Activated T-helper 2 cell treated with anti-CD3 and anti-CD28 coated beads, Interferon-gamma antibody, Interleukin-2, Interleukin-4, amounts not matched to agents 10 μg/mL and 5 μg/mL and 100 μg/mL, durations not matched to agents 14 hours and 24 hours and 36 hours (primary cell): ENCODE results near the gene ARHGEF7. TPM values are rescaled to one million over a fixed set of nuclear protein-coding genes. Genes with fewer than 3 reads are reported as not detected.
"Not testable (repeated sequence)": the region's sequence is repeated elsewhere in the genome, so short reads cannot be mapped to it uniquely, and the experiment has no call there.

Experiments
- DNase-seq: peaks from one replicate; pipeline ENCODE4 v3.0.0; 2021; ENCODE audit warnings: low spot score
- H3K27ac Mint-ChIP-seq: one replicate; pipeline ENCODE4 v1.8.0; 2021; ENCODE audit warnings: mixed read lengths
- H3K27me3 Mint-ChIP-seq: one replicate; pipeline ENCODE4 v1.8.0; 2021; ENCODE audit warnings: low read depth, mixed read lengths
- H3K36me3 Mint-ChIP-seq: one replicate; pipeline ENCODE4 v1.8.0; 2021; ENCODE audit warnings: low read depth, mixed read lengths
- H3K4me1 Mint-ChIP-seq: one replicate; pipeline ENCODE4 v1.8.0; 2021; ENCODE audit warnings: low read depth, mixed read lengths
- H3K4me3 Mint-ChIP-seq: one replicate; pipeline ENCODE4 v1.8.0; 2021; ENCODE audit warnings: low read depth, mild to moderate bottlenecking, moderate library complexity, mixed read lengths
- H3K9me3 Mint-ChIP-seq: one replicate; pipeline ENCODE4 v1.8.0; 2021; ENCODE audit warnings: mixed read lengths
- intact Hi-C: fragments of 100-400 bp; cut with micrococcal nuclease; formaldehyde crosslinking; loops from one replicate; pipeline ENCODE4 v1.15.1; 2023
- total RNA-seq: library from RNA; stranded (reverse); gene quantifications from 2 replicates; pipeline ENCODE4 v1.2.3, GENCODE V29; 2022

Gene ARHGEF7
- total RNA-seq, 1 donor from 2014 or later, result 76.0 TPM

DNA sequence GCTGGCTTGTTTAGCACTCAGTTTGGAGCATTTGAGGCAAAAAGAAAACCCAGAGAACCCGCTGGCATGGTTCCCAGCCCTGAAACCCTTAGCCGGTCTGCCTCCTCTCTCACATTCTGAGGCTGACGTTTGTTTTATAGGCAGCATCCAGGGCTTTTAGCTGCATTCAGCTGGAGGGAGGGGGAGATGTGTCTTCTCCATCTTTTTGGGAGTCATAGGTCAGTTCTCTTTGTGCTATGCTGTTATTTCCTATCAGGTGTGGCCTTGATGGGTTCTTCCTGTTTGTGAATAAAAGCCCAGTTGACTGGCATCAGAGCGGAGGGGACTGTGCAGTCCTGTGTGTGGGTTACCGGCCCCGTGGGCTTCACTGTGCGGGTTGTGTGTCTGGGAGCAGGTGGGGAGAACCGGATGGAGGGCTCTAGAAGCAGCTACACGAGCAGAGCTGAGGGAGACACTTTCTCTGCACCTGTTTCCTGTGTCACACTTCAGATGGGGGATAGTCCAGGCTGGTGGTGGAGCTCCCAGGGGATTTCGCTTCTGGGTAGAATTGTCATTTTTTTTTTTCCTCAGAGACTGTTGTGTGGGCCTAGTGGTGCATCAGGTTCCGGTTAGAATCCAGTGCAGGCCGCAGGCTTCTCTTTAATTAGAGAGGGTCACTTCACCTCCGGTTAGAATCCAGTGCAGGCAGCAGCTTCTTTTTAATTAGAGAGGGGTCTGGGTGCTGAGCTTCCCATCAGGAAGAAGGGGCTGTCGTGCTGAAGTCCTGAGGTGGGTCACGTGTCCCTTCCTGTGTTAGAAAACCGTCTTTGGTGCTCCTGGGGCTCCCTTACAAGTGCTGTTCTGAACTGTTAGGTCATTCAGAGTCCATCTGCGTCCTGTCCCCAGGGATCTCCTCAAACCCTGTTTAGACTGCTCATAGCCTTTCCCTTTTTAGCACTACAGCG lies 69.6 kb downstream of the ARHGEF7 start:
- Mint-ChIP-seq H3K4me3 (peak overlapping the region; percentile 37), H3K4me1 (peaks cover 82% of the 10 kb centered on the region), H3K9me3 (no peaks in the 10 kb centered on the region), H3K36me3 (peaks cover 46% of the 10 kb centered on the region), H3K27ac (peak overlapping the region; percentile 50), H3K27me3 (no peaks in the 10 kb centered on the region)
- no peak for DNase-seq
- intact Hi-C loops, result loop anchor here (10.0 kb wide), 2 partner anchors 220 to 270 kb away; partner anchors contain the start of gene ANKRD10

- intact Hi-C loops, result loop anchor here (10.0 kb wide), 2 partner anchors 222 to 272 kb away; partner anchors contain the start of gene ANKRD10
- H3K27ac Mint-ChIP-seq, result no peak overlapping the region
- H3K36me3 Mint-ChIP-seq, result peaks cover 42% of the 10 kb centered on the region
- H3K9me3 Mint-ChIP-seq, result peaks cover 2% of the 10 kb centered on the region
- H3K4me3 Mint-ChIP-seq, result no peak overlapping the region
- H3K4me1 Mint-ChIP-seq, result peaks cover 81% of the 10 kb centered on the region
- no peaks in the 10 kb centered on the region for H3K27me3 Mint-ChIP-seq
- DNase-seq, result no peak
Observed at GRCh38 chr13:111186305-111186935, 71.3 kb downstream of the ARHGEF7 start.

GRCh38 chr13:111187960-111188541 lies 72.9 kb downstream of the ARHGEF7 start:
- peak overlapping the region; percentile 44 for H3K27ac Mint-ChIP-seq
- peaks cover 6% of the 10 kb centered on the region for H3K9me3 Mint-ChIP-seq
- H3K4me1 Mint-ChIP-seq, result peaks cover 76% of the 10 kb centered on the region
- no peak for DNase-seq
- H3K27me3 Mint-ChIP-seq, result no peaks in the 10 kb centered on the region
- H3K4me3 Mint-ChIP-seq, result peak overlapping the region; percentile 11
- H3K36me3 Mint-ChIP-seq, result peaks cover 35% of the 10 kb centered on the region
- intact Hi-C loops, result loop anchor here (10.0 kb wide), 2 partner anchors 223 to 273 kb away; partner anchors contain the start of gene ANKRD10

- peak; percentile 64 for DNase-seq
- H3K27ac Mint-ChIP-seq, result peak overlapping the region; percentile 82
- not testable (repeated sequence) for H3K9me3 Mint-ChIP-seq, H3K27me3 Mint-ChIP-seq
- intact Hi-C loops, result loop anchor here (1.0 to 10.0 kb wide), 3 partner anchors 12 to 274 kb away; partner anchors contain the start of gene ANKRD10
- peak overlapping the region; percentile 70 for H3K4me3 Mint-ChIP-seq
- H3K4me1 Mint-ChIP-seq, result peaks cover 74% of the 10 kb centered on the region
- peaks cover 41% of the 10 kb centered on the region for H3K36me3 Mint-ChIP-seq
Observed at GRCh38 chr13:111189064-111189505, 74.0 kb downstream of the ARHGEF7 start.

DNA sequence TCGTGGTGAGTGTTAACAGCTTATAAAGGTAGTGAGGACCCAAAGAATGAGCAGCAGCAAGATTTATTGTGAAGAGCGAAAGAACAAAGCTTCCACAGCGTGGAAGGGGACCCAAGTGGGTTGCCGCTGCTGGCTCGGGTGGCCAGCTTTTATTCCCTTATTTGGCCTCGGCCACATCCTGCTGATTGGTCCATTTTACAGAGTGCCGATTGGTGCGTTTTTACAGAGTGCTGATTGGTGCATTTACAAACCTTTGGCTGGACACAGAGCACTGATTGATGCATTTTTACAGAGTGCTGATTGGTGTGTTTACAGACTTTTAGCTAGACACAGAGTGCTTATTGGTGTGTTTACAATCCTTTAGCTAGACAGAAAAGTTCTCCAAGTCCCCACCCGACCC lies 74.4 kb downstream of the ARHGEF7 start:
- Mint-ChIP-seq H3K36me3 (peaks cover 45% of the 10 kb centered on the region), H3K4me3 (peak overlapping the region; percentile 70), H3K4me1 (peaks cover 73% of the 10 kb centered on the region), H3K27ac (peak overlapping the region; percentile 82)
- not testable (repeated sequence) for H3K27me3 Mint-ChIP-seq, DNase-seq, H3K9me3 Mint-ChIP-seq
- intact Hi-C loops, result loop anchor here (1.0 to 10.0 kb wide), 3 partner anchors 12 to 275 kb away; partner anchors contain the start of gene ANKRD10

- Mint-ChIP-seq H3K36me3 (peaks cover 61% of the 10 kb centered on the region), H3K4me1 (peaks cover 46% of the 10 kb centered on the region)
- H3K4me3 Mint-ChIP-seq, H3K27me3 Mint-ChIP-seq, intact Hi-C loops, H3K9me3 Mint-ChIP-seq, DNase-seq, H3K27ac Mint-ChIP-seq: not testable (repeated sequence)
Observed at GRCh38 chr13:111193223-111193622, 78.1 kb downstream of the ARHGEF7 start.

DNA sequence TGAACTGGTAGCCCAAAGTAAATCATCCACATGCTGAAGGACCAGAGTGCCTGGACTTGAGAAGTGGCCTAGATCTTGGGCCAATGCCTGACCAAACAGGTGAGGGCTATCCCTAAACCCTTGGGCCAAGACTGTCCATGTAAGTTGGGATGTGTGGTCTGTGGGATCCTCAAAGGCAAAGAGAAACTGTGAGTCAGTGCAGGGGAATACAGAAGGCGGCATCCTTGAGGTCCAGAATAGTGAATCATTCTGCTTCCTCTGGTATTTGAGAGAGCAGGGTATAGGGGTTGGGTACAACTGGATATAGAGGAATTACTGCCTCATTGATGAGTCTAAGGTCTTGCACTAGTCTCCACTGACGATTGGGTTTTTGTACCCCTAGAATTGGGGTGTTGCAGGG lies 79.5 kb downstream of the ARHGEF7 start:
- H3K27ac Mint-ChIP-seq, DNase-seq, H3K9me3 Mint-ChIP-seq, H3K4me3 Mint-ChIP-seq, H3K27me3 Mint-ChIP-seq, intact Hi-C loops: not testable (repeated sequence)
- peaks cover 69% of the 10 kb centered on the region for H3K36me3 Mint-ChIP-seq
- peaks cover 38% of the 10 kb centered on the region for H3K4me1 Mint-ChIP-seq

DNA sequence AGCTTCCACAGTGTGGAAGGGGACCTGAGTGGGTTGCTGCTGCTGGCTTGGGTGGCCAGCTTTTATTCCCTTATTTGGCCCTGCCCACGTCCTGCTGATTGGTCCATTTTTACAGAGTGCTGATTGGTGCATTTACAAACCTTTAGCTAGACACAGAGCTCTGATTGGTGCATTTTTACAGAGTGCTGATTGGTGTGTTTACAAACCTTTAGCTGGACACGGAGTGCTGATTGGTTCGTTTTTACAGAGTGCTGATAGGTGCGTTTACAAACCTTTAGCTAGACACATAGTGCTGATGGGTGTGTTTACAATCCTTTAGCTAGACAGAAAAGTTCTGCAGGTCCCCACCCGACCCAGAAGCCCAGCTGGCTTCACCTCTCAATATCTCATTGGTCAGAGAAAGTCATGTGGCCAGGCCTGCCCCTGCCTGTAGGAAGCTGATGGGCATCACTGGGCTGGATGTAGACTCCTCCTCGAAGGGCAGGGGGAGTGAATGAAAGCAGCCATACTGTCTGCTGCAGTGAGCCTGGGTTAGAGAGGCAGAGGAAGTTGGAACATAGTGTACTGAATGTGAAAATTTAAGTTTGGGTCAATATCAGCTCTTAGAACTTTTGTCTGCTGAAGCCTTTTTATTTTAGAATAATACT lies 83.7 kb downstream of the ARHGEF7 start:
- not testable (repeated sequence) for H3K27me3 Mint-ChIP-seq, H3K27ac Mint-ChIP-seq
- H3K36me3 Mint-ChIP-seq, result peaks cover 62% of the 10 kb centered on the region

DNA sequence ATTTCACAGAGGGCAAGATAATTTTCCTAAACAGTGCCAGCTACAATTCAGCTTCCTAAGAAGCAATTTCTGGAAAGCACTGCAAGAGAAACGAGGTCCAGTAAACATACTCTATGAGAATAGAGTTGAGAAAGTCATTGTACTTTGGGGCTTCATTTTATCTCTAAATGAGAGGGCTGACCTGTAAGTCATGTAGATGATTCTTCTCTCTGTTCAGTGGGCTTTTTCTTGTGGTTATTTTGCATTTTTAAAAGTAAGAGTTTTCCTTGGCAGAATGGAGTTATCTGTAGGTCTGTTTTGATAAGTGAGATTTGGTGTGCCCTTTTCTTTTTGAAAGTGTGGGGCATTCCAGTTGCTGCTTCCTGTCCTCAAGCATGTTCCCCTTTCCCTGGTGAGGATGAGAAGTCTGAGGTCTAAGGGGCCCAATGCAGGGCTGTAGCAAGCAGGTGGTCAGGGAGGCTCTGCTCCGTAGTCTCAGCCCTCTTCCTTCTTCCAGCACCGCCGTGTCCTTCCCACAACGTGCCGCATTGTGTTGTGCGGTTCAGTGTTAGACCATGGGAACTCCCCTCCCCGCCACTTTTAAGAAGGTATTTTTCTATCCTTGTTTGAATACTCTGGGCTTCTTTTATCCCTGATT lies 86.3 kb downstream of the ARHGEF7 start:
- Mint-ChIP-seq H3K4me3 (peak overlapping the region; percentile 39), H3K9me3 (no peaks in the 10 kb centered on the region), H3K4me1 (peaks cover 51% of the 10 kb centered on the region), H3K27me3 (no peaks in the 10 kb centered on the region), H3K27ac (peak overlapping the region; percentile 62), H3K36me3 (peaks cover 57% of the 10 kb centered on the region)
- DNase-seq, result no peak
- intact Hi-C loops, result loop anchor here (1.0 to 10.0 kb wide), 3 partner anchors 12 to 257 kb away; no protein-coding TSS in a partner anchor

More for the DNA sequence above, 83.7 kb downstream of the ARHGEF7 start:
- intact Hi-C loops, DNase-seq, H3K4me3 Mint-ChIP-seq, H3K9me3 Mint-ChIP-seq: not testable (repeated sequence)
- H3K4me1 Mint-ChIP-seq, result peaks cover 53% of the 10 kb centered on the region

- Mint-ChIP-seq H3K4me1 (peaks cover 51% of the 10 kb centered on the region), H3K27me3 (no peaks in the 10 kb centered on the region), H3K27ac (peak overlapping the region; percentile 40), H3K36me3 (peaks cover 49% of the 10 kb centered on the region), H3K9me3 (no peaks in the 10 kb centered on the region), H3K4me3 (no peak overlapping the region)
- intact Hi-C loops, result loop anchor here (5.0 to 10.0 kb wide), 2 partner anchors 50 to 257 kb away; no protein-coding TSS in a partner anchor
- no peak for DNase-seq
Observed at GRCh38 chr13:111202156-111202621, 87.1 kb downstream of the ARHGEF7 start.

DNA sequence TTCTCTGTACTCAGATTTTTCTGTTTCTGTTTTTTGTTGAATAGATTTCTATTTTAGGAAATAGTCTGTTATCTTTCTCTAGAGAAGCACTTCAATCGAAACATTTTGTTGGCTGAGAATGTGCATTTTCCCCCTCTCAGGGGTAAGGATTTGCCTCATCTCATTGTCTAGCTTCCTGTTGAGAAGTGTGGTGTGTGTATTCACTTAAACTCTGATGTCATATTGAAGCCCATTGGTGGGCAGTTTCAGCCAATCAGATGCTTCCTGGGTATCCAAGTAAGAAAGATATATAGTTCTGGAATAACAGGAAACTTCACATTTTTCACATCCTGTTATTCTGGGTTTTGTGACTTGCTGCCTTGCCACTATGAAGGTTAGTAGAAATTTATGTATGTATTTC lies 87.6 kb downstream of the ARHGEF7 start:
- no peaks in the 10 kb centered on the region for H3K27me3 Mint-ChIP-seq
- peaks cover 44% of the 10 kb centered on the region for H3K36me3 Mint-ChIP-seq
- no peaks in the 10 kb centered on the region for H3K9me3 Mint-ChIP-seq
- H3K4me1 Mint-ChIP-seq, result peaks cover 54% of the 10 kb centered on the region
- intact Hi-C loops, result loop anchor here (5.0 to 10.0 kb wide), 2 partner anchors 50 to 258 kb away; no protein-coding TSS in a partner anchor
- peak overlapping the region; percentile 40 for H3K27ac Mint-ChIP-seq
- no peak overlapping the region for H3K4me3 Mint-ChIP-seq
- no peak for DNase-seq
